ENCODE data around the gene C12orf60.

The C12orf60 gene

DNA sequence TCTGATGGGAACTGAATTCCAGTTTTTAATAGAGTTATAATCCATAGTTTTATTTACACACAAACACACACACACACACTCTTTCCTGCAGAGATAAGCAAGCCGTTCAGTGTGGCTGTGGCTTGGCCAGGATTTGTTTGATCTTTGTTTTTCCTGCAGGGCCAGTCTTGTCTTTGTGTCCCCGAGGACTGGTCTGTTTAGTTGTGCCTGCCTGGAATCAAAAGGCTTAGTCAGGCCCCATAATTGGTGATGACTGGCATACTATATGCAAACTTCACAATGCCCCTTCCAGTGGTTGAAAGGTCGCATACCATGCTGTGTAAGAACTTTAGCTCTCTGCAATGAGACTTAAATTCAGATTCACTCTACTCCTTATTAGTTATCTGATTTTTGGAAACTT is 26.2 kb upstream of the C12orf60 start:
- H3K4me3 ChIP-seq (ENCODE audit: low read length in 2 of 2) = no peak overlapping the region
- no peaks in the 10 kb centered on the region for H3K9me3 ChIP-seq (ENCODE audit: control insufficient read depth in 2 of 2, low read length in 2 of 2)
- H3K9ac ChIP-seq (ENCODE audit: low read depth in 1 of 2, low read length in 2 of 2) = peak overlapping the region; percentile 8 to 27
- peaks cover 24 to 28% of the 10 kb centered on the region in 2 donors for H3K4me1 ChIP-seq (ENCODE audit: control insufficient read depth in 2 of 2, insufficient read depth in 2 of 2, low read length in 2 of 2)
- no peaks in the 10 kb centered on the region for H3K27me3 ChIP-seq (ENCODE audit: control insufficient read depth in 2 of 2, insufficient read depth in 2 of 2, low read length in 2 of 2)
- H3K27ac ChIP-seq (ENCODE audit: low read depth in 2 of 2, low read length in 2 of 2) = peak overlapping the region in 1 of 2 donors; percentile 40
- H3K36me3 ChIP-seq (ENCODE audit: control insufficient read depth in 2 of 2, insufficient read depth in 2 of 2, low read length in 2 of 2) = no peaks in the 10 kb centered on the region

DNA sequence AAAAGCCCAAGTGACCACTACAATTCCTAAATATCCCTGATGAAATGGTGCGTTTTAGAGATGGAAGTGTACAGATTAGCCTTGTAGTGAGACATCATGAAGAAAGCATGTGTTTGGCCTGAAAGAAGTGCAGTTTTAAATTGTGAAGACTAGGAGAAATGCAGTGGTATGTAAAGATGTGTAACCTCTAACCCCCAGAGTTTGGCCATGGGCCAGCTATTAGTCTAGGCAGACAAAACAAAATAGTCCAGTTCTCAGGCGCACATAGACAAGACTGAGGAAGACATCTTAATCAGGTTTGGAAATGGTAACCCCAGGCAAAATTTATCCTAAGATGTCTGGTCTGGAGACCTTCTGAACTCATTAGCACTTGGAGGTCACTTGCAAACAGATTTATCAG is 23.6 kb upstream of the C12orf60 start:
- H3K9ac ChIP-seq (ENCODE audit: low read depth in 1 of 2, low read length in 2 of 2) = no peak overlapping the region
- H3K4me3 ChIP-seq (ENCODE audit: low read length in 2 of 2) = no peak overlapping the region
- H3K27ac ChIP-seq (ENCODE audit: low read depth in 2 of 2, low read length in 2 of 2) = no peak overlapping the region
- H3K4me1 ChIP-seq (ENCODE audit: control insufficient read depth in 2 of 2, insufficient read depth in 2 of 2, low read length in 2 of 2) = peaks cover 19 to 22% of the 10 kb centered on the region in 2 donors
- no peaks in the 10 kb centered on the region for H3K27me3 ChIP-seq (ENCODE audit: control insufficient read depth in 2 of 2, insufficient read depth in 2 of 2, low read length in 2 of 2)
- peaks cover 0 to 2% of the 10 kb centered on the region in 2 donors for H3K36me3 ChIP-seq (ENCODE audit: control insufficient read depth in 2 of 2, insufficient read depth in 2 of 2, low read length in 2 of 2)
- no peaks in the 10 kb centered on the region for H3K9me3 ChIP-seq (ENCODE audit: control insufficient read depth in 2 of 2, low read length in 2 of 2)

DNA sequence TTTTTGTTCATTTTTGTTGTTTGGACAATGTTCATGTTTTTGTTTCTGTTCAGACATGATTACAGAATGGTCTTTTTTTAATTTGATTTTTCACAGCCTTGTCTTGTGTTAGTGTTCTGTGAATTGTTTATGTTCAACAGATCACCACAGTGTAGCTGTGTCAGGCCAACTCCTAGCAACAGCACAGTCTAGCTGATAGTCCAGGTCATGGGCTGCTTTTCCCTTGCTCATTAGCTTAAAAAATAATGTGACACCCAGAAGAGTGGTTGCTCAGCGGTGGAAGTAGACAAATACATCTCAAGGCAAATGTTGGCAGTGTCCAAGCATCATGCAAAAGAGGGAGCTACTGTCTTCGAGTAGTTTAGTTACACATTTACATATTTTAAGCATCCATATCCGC is 22.6 kb upstream of the C12orf60 start:
- Histone ChIP-seq H3K27ac (ENCODE audit: low read depth in 2 of 2, low read length in 2 of 2) (no peak overlapping the region), H3K4me3 (ENCODE audit: low read length in 2 of 2) (peak overlapping the region; percentile 1 to 2), H3K4me1 (ENCODE audit: control insufficient read depth in 2 of 2, insufficient read depth in 2 of 2, low read length in 2 of 2) (peaks cover 16 to 18% of the 10 kb centered on the region in 2 donors), H3K9me3 (ENCODE audit: control insufficient read depth in 2 of 2, low read length in 2 of 2) (no peaks in the 10 kb centered on the region), H3K27me3 (ENCODE audit: control insufficient read depth in 2 of 2, insufficient read depth in 2 of 2, low read length in 2 of 2) (no peaks in the 10 kb centered on the region), H3K9ac (ENCODE audit: low read depth in 1 of 2, low read length in 2 of 2) (no peak overlapping the region), H3K36me3 (ENCODE audit: control insufficient read depth in 2 of 2, insufficient read depth in 2 of 2, low read length in 2 of 2) (peaks cover 3% of the 10 kb centered on the region in 2 donors)

DNA sequence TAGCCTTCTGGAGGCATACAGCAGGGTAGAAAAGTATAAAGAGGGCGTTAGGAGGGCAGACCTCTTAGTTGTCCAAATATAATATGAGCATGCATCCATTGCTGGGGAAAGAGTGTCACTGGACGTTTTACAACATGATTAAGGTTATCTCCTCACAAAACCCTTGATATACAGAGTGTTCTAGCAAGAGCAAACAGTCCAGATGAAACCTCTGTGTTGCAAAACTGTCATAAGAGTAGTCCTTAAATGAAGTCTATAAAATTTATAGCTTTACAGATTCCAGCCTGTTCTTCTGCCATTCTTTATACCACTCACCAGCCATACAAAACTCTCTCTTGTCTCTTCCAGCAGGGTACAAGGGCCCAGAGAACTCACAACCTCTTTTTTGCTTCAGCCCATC is 21.9 kb upstream of the C12orf60 start:
- no peaks in the 10 kb centered on the region for H3K9me3 ChIP-seq (ENCODE audit: control insufficient read depth in 2 of 2, low read length in 2 of 2)
- H3K4me3 ChIP-seq (ENCODE audit: low read length in 2 of 2) = no peak overlapping the region
- no peak overlapping the region for H3K27ac ChIP-seq (ENCODE audit: low read depth in 2 of 2, low read length in 2 of 2)
- peaks cover 3 to 9% of the 10 kb centered on the region in 2 donors for H3K36me3 ChIP-seq (ENCODE audit: control insufficient read depth in 2 of 2, insufficient read depth in 2 of 2, low read length in 2 of 2)
- no peaks in the 10 kb centered on the region for H3K27me3 ChIP-seq (ENCODE audit: control insufficient read depth in 2 of 2, insufficient read depth in 2 of 2, low read length in 2 of 2)
- no peak overlapping the region for H3K9ac ChIP-seq (ENCODE audit: low read depth in 1 of 2, low read length in 2 of 2)
- H3K4me1 ChIP-seq (ENCODE audit: control insufficient read depth in 2 of 2, insufficient read depth in 2 of 2, low read length in 2 of 2) = peaks cover 11% of the 10 kb centered on the region in 2 donors

DNA sequence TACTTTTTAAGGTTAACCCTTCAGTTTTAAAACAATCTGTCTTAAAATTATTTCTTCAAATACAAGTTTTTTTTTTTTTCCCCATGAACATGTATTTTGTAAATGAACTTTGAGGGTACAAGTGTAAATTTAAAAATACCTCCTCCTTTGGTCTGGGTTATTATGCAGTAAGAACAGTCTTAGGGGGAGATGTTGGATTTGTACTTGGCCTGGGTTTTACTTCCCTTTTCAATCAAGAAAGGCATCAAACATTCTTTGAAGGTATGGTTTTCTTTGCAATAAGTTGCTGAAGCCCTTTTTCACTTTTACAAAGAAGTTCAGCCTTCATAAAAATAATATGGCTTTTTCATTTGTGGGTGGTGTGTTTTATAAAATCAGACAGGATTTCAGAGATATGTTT is 20.7 kb upstream of the C12orf60 start:
- Histone ChIP-seq H3K36me3 (ENCODE audit: control insufficient read depth in 2 of 2, insufficient read depth in 2 of 2, low read length in 2 of 2) (peaks cover 13 to 20% of the 10 kb centered on the region in 2 donors), H3K4me1 (ENCODE audit: control insufficient read depth in 2 of 2, insufficient read depth in 2 of 2, low read length in 2 of 2) (peaks cover under 1 to 4% of the 10 kb centered on the region in 2 donors), H3K9ac (ENCODE audit: low read depth in 1 of 2, low read length in 2 of 2) (no peak overlapping the region), H3K27ac (ENCODE audit: low read depth in 2 of 2, low read length in 2 of 2) (no peak overlapping the region), H3K27me3 (ENCODE audit: control insufficient read depth in 2 of 2, insufficient read depth in 2 of 2, low read length in 2 of 2) (no peaks in the 10 kb centered on the region), H3K9me3 (ENCODE audit: control insufficient read depth in 2 of 2, low read length in 2 of 2) (no peaks in the 10 kb centered on the region), H3K4me3 (ENCODE audit: low read length in 2 of 2) (no peak overlapping the region)

DNA sequence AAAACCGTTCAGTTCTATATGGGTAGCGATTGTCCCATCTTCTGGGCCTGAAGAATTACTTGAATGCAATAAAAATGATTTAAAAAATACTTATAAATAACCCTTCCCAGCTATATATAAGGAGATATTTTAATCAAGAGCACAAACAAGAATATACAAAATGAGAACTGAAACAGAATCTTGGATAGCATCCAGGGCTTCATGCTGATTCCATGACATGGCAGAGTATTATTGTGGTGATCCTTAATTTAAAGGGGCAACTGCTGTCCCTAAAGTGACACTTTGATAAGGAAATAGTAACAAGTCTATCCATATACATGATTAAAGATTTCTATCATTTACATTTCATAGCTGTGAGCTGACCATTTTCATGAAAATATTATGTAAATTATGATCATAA is 19.0 kb upstream of the C12orf60 start:
- H3K27ac ChIP-seq (ENCODE audit: low read depth in 2 of 2, low read length in 2 of 2) = no peak overlapping the region
- H3K9ac ChIP-seq (ENCODE audit: low read depth in 1 of 2, low read length in 2 of 2) = no peak overlapping the region
- no peaks in the 10 kb centered on the region for H3K9me3 ChIP-seq (ENCODE audit: control insufficient read depth in 2 of 2, low read length in 2 of 2)
- H3K4me1 ChIP-seq (ENCODE audit: control insufficient read depth in 2 of 2, insufficient read depth in 2 of 2, low read length in 2 of 2) = peaks cover 0 to 4% of the 10 kb centered on the region in 2 donors
- peaks cover 22 to 32% of the 10 kb centered on the region in 2 donors for H3K36me3 ChIP-seq (ENCODE audit: control insufficient read depth in 2 of 2, insufficient read depth in 2 of 2, low read length in 2 of 2)
- H3K27me3 ChIP-seq (ENCODE audit: control insufficient read depth in 2 of 2, insufficient read depth in 2 of 2, low read length in 2 of 2) = no peaks in the 10 kb centered on the region
- no peak overlapping the region for H3K4me3 ChIP-seq (ENCODE audit: low read length in 2 of 2)

DNA sequence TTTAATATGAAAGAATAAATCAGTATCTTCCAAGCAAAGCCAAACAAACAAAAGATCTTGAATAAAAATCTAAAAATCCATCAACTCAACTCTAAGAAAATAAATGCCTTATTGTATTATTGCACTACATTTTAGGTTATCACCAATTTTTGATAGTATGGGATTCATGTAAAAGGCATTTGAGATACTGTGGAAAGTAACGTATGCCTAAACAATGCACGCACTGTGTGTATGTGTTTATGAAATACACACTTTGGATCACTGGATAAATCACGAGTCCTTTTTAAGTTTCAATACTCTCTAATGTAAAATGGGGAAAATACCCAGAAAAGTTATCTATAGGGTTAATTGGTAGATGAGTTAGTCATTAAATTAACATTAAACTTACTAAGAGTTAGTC is 17.9 kb upstream of the C12orf60 start:
- Histone ChIP-seq H3K27me3 (ENCODE audit: control insufficient read depth in 2 of 2, insufficient read depth in 2 of 2, low read length in 2 of 2) (no peaks in the 10 kb centered on the region), H3K36me3 (ENCODE audit: control insufficient read depth in 2 of 2, insufficient read depth in 2 of 2, low read length in 2 of 2) (peaks cover 33 to 43% of the 10 kb centered on the region in 2 donors), H3K27ac (ENCODE audit: low read depth in 2 of 2, low read length in 2 of 2) (no peak overlapping the region), H3K9me3 (ENCODE audit: control insufficient read depth in 2 of 2, low read length in 2 of 2) (no peaks in the 10 kb centered on the region), H3K4me3 (ENCODE audit: low read length in 2 of 2) (no peak overlapping the region), H3K9ac (ENCODE audit: low read depth in 1 of 2, low read length in 2 of 2) (no peak overlapping the region), H3K4me1 (ENCODE audit: control insufficient read depth in 2 of 2, insufficient read depth in 2 of 2, low read length in 2 of 2) (peaks cover 0 to 4% of the 10 kb centered on the region in 2 donors)

DNA sequence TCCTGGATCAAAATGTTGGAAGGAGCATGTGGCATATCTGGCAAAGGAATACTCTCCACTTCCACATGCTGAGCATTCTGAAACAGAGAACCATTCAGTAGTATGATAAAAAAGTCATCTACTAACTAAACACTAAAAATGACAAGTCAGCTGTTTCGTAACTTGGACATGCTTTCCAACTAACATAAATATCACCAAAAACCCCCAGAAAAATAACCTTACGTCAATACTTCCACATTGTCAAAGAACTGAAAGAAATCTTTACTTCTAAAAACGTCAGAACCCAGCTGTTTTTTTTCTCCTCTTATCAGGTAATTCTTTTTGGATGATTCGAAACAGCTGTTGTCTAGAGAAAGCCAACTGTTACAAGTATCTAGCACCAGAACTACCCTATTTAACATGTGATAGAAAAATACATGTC is 8.4 kb upstream of the C12orf60 start:
- H3K27ac ChIP-seq (ENCODE audit: low read depth in 2 of 2, low read length in 2 of 2) = no peak overlapping the region
- H3K4me1 ChIP-seq (ENCODE audit: control insufficient read depth in 2 of 2, insufficient read depth in 2 of 2, low read length in 2 of 2) = no peaks in the 10 kb centered on the region
- no peak overlapping the region for H3K4me3 ChIP-seq (ENCODE audit: low read length in 2 of 2)
- no peak overlapping the region for H3K9ac ChIP-seq (ENCODE audit: low read depth in 1 of 2, low read length in 2 of 2)
- peaks cover 61 to 77% of the 10 kb centered on the region in 2 donors for H3K36me3 ChIP-seq (ENCODE audit: control insufficient read depth in 2 of 2, insufficient read depth in 2 of 2, low read length in 2 of 2)
- H3K27me3 ChIP-seq (ENCODE audit: control insufficient read depth in 2 of 2, insufficient read depth in 2 of 2, low read length in 2 of 2) = no peaks in the 10 kb centered on the region
- H3K9me3 ChIP-seq (ENCODE audit: control insufficient read depth in 2 of 2, low read length in 2 of 2) = no peaks in the 10 kb centered on the region

DNA sequence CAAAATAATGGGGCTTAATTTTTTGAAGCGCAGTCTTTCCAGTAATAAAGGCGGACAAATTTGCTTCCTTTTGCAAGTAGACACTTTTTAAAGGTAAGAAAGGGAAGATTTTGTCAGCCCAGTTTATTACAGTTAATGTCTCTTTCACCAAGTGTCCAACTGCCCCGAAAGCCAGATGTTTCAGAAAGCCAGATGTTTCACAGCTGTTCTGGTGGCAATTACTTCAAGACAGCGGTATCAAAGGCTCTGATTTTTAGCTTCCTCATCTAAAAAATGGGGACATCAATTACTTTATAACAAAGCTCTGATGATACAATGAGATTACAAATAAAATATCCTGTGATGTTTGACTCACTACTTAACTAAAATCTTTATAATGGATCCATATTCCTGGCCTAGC is 1.2 kb upstream of the C12orf60 start:
- peaks cover 3 to 8% of the 10 kb centered on the region in 2 donors for H3K4me1 ChIP-seq (ENCODE audit: control insufficient read depth in 2 of 2, insufficient read depth in 2 of 2, low read length in 2 of 2)
- peak overlapping the region; percentile 96 for H3K9ac ChIP-seq (ENCODE audit: low read depth in 1 of 2, low read length in 2 of 2)
- H3K36me3 ChIP-seq (ENCODE audit: control insufficient read depth in 2 of 2, insufficient read depth in 2 of 2, low read length in 2 of 2) = peaks cover 10 to 25% of the 10 kb centered on the region in 2 donors
- no peak overlapping the region for H3K27ac ChIP-seq (ENCODE audit: low read depth in 2 of 2, low read length in 2 of 2)
- H3K9me3 ChIP-seq (ENCODE audit: control insufficient read depth in 2 of 2, low read length in 2 of 2) = no peaks in the 10 kb centered on the region
- H3K27me3 ChIP-seq (ENCODE audit: control insufficient read depth in 2 of 2, insufficient read depth in 2 of 2, low read length in 2 of 2) = no peaks in the 10 kb centered on the region
- H3K4me3 ChIP-seq (ENCODE audit: low read length in 2 of 2) = peak overlapping the region; percentile 98

DNA sequence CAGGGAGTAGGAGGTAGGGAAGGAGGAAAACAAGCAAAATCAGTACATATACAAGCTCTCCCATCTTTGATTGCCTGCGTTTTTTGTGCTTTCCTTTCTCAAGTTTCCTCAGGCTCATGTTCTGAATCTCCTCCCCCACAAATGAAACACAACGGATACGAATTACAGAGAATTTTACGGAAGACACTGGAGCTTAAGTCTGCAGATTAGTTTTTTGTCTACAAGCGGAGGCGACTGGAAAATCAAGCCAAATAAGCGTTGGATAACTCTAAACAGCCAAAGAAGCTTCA is 804 bp upstream of the C12orf60 start:
- Histone ChIP-seq H3K27me3 (ENCODE audit: control insufficient read depth in 2 of 2, insufficient read depth in 2 of 2, low read length in 2 of 2) (no peaks in the 10 kb centered on the region), H3K36me3 (ENCODE audit: control insufficient read depth in 2 of 2, insufficient read depth in 2 of 2, low read length in 2 of 2) (peaks cover 6 to 21% of the 10 kb centered on the region in 2 donors), H3K4me3 (ENCODE audit: low read length in 2 of 2) (peak overlapping the region; percentile 98), H3K9me3 (ENCODE audit: control insufficient read depth in 2 of 2, low read length in 2 of 2) (no peaks in the 10 kb centered on the region), H3K4me1 (ENCODE audit: control insufficient read depth in 2 of 2, insufficient read depth in 2 of 2, low read length in 2 of 2) (peaks cover 3 to 8% of the 10 kb centered on the region in 2 donors), H3K9ac (ENCODE audit: low read depth in 1 of 2, low read length in 2 of 2) (peak overlapping the region; percentile 96), H3K27ac (ENCODE audit: low read depth in 2 of 2, low read length in 2 of 2) (peak overlapping the region; percentile 83 to 87)

DNA sequence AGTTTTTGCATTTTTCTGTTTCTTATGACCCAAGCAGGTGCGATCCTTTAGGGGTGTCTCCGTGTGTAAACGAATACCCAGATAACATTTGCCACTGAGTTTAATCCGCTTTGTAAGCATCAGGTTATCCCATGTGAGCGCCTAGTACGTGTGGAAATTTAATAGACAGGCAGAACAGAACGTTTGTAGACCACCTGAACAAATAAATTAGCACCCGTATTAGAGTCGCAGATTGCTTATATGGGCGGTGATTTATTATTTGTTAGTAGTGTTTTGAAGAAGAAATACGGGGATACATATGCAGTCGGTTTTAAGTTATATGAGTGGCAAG is 325 bp downstream of the C12orf60 start:
- Histone ChIP-seq H3K4me1 (ENCODE audit: control insufficient read depth in 2 of 2, insufficient read depth in 2 of 2, low read length in 2 of 2) (peaks cover 3 to 8% of the 10 kb centered on the region in 2 donors), H3K9me3 (ENCODE audit: control insufficient read depth in 2 of 2, low read length in 2 of 2) (no peaks in the 10 kb centered on the region), H3K27ac (ENCODE audit: low read depth in 2 of 2, low read length in 2 of 2) (peak overlapping the region; percentile 61 to 84), H3K27me3 (ENCODE audit: control insufficient read depth in 2 of 2, insufficient read depth in 2 of 2, low read length in 2 of 2) (no peaks in the 10 kb centered on the region), H3K9ac (ENCODE audit: low read depth in 1 of 2, low read length in 2 of 2) (peak overlapping the region; percentile 55 to 74), H3K4me3 (ENCODE audit: low read length in 2 of 2) (peak overlapping the region; percentile 98), H3K36me3 (ENCODE audit: control insufficient read depth in 2 of 2, insufficient read depth in 2 of 2, low read length in 2 of 2) (peaks cover 6 to 10% of the 10 kb centered on the region in 2 donors)
